Amniotic epithelial cell (primary cell): ENCODE measurements around the gene DOP1A.
A peak's percentile ranks its signal among the peaks of the same experiment; 100 is the strongest.

Source experiments
- DNase-seq: peaks from one replicate; pipeline ENCODE4 v3.0.0-alpha.2; 2010; ENCODE audit warnings: low read depth

The DOP1A gene, protein sequence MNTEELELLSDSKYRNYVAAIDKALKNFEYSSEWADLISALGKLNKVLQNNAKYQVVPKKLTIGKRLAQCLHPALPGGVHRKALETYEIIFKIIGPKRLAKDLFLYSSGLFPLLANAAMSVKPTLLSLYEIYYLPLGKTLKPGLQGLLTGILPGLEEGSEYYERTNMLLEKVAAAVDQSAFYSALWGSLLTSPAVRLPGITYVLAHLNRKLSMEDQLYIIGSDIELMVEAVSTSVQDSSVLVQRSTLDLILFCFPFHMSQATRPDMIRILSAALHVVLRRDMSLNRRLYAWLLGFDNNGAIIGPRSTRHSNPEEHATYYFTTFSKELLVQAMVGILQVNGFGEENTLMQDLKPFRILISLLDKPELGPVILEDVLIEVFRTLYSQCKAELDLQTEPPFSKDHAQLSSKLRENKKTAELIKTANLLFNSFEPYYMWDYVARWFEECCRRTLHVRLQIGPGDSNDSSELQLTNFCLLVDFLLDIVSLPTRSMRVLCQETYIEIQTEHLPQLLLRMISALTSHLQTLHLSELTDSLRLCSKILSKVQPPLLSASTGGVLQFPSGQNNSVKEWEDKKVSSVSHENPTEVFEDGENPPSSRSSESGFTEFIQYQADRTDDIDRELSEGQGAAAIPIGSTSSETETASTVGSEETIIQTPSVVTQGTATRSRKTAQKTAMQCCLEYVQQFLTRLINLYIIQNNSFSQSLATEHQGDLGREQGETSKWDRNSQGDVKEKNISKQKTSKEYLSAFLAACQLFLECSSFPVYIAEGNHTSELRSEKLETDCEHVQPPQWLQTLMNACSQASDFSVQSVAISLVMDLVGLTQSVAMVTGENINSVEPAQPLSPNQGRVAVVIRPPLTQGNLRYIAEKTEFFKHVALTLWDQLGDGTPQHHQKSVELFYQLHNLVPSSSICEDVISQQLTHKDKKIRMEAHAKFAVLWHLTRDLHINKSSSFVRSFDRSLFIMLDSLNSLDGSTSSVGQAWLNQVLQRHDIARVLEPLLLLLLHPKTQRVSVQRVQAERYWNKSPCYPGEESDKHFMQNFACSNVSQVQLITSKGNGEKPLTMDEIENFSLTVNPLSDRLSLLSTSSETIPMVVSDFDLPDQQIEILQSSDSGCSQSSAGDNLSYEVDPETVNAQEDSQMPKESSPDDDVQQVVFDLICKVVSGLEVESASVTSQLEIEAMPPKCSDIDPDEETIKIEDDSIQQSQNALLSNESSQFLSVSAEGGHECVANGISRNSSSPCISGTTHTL (N-terminal part only)

DNA sequence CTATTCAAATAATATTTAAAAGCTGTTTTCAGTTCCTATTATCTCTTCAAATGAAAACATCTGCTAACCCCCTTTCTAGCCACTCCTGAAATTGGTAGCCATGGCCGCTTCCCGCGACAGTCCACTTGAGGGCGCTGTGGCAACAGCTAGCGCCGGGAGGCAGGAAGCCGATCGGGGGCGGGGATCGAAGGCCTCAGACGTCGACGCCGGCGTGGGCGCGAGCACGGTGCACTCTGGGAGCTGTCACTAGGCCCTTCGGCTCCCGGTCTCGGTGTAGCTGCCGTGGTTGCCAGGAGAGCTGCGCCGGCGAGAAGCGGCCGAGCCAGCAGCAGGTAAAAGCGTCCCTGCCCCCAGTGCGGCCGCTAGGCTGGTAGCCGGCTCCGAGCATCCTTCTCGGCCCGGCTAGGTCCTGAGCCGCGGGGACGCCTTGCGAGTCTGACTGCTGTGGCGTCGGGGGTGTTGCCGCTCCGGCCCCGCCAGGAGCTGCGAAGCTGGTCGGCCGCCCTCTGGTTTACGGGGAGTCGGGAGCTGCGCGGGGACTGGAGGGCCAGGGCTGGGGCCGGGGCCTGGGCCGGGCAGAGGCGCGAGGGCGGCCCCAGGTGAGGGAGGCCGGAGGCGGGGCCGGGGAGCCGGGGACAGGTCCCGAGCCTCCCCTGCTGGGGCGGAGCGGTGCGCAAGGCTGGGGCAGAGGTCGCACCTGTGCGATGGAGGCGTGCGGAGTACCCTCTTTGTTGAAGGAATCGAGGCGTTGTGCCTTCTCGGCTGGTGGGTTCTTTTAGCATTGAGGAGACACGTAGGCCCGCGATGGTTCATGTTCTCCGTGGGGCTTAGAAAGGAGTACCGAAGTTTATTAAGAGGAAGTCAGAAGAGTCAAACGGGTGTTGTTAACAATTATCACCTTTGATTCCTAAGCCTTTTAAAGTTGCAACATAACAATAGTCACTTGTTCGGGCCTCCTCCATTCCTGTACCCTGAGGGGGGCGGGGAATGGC lies at the start of gene DOP1A:
TSS of gene DOP1A (plus strand) at position 224 of the 992 bp plus-strand sequence. CDS start 29,307 bp downstream, outside the sequence.
- peak; percentile 84 for DNase-seq

DNA sequence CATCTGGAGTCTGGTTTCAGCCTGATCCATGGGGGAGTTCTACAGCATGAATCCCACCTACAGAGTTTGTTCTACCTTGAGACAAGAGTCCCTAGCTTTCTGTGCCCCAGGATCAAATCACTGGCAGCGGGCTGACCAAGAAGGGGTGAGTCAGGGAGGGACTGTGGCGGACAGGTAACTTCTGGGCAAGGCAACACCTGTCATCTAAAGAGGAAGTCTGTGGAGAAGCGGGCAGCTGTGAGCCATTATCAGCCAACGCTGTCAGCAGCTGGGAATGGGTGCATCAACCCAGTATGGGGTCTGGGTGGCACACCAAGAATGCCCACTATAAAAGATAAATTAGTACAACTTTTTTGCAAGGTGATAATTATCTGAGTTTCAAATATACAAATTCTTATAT lies 47.7 kb upstream of the DOP1A start:
- no peak for DNase-seq

DNA sequence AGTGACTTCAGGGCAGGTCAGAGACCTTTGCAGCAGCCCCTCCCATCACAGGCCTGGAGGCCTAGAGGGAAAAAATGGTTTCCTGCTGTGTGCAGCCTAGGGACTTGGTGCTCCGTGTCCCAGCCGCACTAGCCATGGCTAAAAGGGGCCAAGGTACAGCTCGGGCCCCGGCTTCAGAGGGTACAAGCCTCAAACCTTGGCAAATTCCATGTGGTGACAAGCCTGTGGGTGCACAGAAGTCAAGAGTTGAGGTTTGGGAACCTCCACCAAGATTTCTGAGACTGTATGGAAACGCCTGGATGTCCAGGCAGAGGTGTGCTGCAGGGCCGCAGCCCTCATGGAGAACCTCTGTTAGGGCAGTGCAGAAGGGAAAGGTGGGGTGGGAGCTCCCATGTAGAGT lies 35.8 kb upstream of the DOP1A start:
- DNase-seq: no peak

DNA sequence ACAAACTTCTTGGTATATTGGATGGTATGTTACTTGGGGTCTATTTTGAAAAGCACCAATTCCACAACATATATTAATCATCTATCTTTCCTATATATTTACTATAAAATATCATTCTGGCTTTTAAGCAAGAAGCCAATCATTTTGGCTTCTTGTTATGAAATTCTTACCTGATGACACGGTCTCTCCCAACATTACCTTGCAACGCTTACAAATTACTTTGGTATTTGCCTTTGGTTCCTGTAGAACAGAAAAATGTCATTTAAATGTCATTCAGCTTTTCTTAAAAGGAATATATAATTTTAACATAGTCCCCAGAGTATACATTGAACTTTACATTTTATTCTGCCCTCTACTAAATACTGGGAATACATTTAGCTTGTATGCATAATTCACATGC lies 29.2 kb upstream of the DOP1A start:
- DNase-seq: no peak

DNA sequence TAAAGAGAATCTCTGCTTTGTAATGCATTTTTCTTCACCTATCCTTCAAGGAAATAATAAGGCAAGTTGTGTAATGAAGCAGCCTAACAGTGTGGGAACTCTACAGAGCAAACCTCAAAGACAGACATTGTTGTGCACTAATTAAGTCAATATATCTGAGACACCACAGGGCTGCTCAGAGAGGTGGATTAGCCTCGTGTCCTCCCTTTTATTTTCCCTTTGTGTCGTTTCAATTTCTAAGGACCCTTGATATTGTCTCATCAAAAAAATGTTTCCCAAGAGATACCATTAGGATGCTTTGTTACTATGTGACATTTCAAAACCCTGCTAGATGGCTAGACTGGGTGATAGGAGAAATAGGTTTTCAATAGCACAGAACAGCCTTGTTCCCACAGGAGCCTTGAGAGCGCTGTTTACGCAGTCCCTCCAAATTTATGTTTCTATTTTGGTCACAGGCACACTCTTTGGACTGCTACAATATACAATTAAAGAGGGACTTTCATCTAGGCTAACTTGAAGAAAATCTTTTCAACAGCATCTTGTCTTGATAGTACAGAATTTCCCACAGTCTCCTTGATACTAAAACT lies 24.9 kb upstream of the DOP1A start:
- no peak for DNase-seq

DNA sequence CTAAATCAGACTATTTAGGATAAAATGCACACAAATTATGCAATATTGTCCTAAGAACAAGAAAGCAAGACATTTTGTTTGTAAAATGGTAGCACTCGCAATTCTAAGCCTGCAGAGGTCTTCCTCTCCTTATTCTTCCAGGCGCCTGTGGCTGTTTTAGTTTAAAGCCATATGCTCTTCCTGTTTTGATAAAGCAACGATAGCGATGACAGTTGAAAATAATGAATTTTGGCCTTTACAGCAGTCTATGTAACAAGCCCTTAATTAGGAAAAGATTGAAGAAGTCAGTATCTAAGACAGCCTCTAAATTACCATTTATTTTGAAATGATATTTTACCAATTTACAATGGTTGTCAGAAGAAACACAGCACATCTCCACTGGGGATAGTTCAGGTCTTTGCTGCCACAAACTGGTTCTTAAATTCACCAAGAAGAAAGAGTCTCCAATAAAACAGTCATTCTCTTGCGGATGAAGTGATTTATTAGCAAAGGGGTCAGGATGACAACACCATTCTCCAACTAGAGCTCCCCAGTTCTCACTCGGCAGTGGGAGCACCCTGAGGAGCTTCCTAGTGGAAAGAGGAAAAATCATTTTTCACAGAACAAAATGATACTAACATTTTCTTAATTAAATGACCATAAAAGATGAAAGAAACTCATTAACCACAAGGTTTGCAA lies 23.2 kb upstream of the DOP1A start:
- DNase-seq: no peak

DNA sequence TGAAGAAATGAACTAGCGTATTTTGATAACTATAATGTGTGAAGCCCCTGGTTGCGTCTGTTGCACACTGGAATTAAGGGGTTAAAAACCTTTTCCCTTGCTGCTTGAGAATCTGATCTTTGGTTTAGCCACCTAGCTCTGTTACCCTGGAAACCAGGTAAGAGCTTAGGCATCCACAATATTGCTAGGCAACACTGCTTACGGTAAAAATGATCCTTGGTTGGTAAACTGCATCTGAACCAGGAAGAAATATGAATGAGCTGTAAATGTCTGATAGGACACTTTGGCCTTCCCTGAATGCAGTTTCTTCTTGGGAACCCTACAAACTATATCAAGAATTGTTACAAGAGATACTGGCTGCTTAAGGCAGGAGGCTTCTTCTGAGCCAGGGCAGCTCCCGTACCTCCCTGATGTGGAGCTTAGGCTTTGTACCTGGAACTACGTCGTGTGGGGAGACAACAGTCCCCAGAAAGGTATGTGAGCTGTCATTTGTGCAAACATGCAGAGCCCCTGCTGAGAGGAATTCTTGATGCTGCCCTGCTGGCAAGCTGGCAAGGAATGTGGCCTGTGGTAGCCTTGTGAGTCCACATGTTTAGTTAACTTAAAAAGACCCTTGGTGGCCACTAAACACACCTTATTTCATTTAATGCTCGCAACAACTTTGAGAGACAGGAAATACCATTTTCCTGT lies 20.3 kb upstream of the DOP1A start:
- DNase-seq: no peak

DNA sequence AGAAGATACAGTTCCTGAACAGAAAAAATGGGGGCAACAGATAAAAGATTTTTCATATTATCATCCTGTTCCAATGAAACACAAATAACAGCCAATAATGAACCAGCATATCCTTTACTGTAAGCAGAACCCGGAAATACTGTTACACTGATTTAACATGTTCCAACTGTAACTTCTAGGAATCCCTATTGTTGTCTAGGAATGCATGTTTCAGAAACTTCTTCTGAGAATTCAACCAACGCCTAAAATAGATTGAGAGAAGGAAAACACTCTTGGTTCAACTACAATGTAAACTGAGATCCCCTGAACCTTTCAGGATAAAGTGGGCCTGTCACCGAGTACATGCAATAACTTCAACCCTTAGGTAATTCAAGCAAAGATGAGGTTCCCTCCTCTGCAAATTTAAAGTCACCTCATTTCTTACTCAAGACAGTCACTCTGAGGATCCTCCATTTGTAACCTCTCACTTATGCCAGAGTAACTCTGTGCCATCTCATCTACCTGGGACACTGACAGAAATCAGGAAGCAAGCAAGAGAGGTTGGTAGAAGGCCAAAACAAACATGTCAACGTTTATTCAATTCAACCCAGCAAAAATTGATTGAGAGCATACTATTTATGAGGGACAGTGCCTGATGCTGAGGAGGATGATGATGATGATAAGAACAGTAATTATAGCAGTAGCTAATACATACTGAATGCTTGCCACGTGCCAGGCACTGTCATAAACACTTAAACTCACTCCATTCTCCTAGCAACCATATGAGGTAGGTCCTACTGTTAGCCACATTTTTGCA lies 15.9 kb upstream of the DOP1A start:
- no peak for DNase-seq

DNA sequence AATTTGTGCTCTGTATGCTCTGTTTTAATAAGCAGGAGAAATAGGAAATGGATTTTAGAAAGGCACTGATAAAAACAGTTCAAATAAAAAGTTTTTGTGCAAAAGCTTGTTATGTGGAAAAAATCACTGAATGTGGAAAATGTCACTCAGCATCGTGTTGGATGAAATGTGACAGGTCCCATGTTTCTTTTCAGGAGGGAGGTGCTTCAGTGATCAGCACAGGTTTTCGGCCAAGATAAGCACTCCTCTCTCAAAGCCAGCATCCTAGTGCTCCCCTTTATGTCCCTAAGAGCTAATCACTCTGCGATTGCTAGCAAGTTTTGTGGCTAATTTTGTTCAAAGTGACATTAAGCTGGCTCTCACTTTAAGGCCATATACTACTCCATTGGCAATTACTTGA lies 13.8 kb upstream of the DOP1A start:
- DNase-seq: no peak

DNA sequence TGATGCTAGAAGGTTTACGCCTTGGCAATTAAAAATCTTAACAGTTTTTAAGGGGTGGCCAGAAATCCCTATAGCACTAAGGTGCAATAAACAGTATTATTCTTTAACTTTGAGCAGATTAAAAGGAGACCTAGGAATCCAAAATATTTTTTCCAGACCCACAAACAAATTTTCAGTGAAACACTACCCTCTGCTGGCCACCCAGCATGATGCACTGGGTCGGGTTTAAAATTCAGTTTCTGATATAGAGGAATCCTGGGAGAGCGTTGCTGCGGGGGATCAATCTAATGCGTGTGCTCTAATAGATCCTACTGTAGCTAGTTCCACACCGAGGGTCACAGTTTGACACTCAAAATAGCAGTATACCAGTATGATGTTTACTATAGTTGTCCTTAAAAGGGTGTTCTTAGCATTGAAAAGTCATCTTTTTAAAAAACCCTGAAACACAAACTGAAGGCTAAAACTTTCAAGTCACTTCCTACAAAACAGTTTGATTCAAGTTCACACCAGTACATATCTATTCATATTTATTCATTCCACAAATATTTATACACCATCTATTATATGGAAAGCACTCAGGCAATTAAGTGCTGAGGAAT lies 12.0 kb upstream of the DOP1A start:
- DNase-seq: peak; percentile 22

DNA sequence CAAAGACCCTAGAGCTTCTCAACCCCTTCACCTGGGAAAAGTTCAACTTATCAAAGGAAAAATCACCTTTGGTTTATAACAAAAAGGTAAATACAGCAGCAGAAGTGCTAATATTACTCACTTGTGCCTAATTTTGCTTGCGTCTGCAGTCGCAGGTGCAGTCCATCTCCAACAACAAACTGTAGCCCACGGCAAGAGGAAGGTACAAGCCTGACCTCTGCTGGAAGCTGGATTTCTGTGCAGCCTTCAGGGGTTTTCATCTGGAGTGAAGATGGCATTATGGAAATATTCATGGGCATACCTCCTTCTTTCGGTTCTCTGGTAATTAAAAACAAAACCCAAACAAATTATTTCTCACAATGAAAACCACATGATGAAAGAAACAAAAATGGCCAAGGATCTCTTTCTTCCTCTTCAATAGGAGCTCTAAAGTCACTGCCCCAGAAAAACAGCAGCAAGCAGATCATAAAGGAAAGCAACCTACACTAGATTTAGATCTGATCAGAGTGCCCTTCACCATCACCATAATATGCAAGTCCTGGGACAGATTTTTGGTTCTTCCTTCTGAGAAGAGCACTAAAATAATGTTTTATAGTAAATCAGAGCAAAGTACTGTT lies 9.7 kb upstream of the DOP1A start:
- peak; percentile 49 for DNase-seq

DNA sequence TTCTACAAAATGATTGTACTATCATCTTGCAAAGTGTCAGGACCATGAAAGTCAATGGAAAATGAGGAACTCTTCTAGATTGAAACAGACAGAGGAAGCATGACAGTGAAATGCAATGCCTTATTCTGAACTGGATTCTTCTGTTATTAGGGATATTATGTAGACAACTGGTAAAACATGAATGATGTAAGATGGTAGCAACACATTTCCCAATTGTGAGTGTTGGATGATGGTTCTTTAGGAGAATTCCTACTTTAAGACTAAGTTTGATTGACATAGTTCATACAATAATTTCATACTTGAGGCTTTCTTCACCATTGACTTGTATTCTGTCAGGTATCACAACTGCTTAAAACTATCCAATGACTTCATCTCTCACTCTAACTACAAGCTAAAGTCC lies 6.3 kb upstream of the DOP1A start:
- DNase-seq: no peak

DNA sequence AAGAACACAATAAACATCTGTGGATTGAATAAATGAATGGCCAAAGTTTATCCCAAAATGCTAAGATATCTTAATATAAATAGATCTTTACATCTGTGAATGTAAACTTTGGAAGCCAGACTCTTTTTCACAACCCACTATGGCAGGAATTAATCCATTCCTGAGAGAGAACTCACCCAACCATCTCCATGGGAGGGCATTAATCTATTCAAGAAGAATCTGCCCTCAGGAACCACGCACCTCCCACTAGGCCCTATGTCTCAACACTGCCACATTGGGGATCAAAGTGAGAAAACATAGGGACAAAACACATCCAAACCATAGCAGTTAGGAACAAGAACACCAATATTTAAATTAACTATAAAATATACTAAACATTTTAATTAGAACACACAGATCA lies 5.2 kb upstream of the DOP1A start:
- DNase-seq: peak; percentile 63

DNA sequence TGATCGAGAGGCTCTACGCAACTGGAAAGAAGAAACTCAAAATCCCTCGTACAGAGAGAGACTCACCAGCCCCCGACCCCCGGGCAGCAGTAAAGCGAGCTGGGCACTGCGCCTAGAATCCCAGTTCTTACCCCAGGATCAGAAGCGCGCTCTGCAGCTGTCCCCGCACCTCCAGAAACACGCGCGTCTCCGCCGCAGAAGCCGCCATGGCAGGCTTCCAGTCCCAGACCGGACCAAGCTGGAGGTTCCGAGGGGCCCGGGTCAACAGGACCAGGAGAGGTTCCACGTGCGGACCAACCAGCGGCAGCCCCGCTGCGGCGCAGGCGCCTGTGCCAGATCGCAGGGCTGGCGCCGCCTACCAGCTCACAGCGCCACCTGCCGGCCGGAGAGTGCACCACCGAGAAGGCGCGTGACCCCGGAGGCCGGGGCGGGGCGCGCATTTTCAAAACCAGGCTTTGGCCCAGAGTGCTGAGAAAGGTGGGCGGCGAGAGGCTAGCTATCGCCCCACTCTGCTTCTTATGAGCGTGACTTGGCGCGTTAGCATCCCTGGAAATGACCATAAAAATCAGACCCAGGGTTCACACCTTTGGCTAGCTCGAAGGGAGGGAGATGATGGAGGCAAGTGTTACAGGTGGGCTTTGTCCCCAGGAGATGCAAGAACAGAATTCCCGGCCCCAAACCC lies 1.8 kb upstream of the DOP1A start, which contains the start of gene UBE3D:
TSS of gene UBE3D (minus strand) at position 331 of the 682 bp plus-strand sequence. CDS start at position 208, 123 bp downstream.
- peak; percentile 72 for DNase-seq

DNA sequence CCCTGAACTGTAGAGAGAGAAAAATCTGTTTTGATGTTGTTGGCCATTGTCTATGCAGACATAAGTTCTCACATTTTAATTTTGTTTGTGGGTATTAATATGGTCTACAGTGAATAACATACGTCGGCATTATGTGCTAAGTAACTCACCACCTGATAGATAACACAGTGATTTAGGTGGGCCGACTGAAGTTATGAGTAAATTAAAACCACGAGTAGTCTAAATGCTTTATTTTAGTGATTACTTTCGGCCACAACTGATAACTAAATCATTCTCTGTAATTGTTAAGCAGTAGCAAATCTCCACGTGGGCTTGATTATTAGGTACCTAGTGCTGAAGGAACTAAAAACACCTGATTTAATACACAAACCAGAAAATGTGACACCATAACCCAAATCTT lies 1.1 kb downstream of the DOP1A start:
- DNase-seq: peak; percentile 25

DNA sequence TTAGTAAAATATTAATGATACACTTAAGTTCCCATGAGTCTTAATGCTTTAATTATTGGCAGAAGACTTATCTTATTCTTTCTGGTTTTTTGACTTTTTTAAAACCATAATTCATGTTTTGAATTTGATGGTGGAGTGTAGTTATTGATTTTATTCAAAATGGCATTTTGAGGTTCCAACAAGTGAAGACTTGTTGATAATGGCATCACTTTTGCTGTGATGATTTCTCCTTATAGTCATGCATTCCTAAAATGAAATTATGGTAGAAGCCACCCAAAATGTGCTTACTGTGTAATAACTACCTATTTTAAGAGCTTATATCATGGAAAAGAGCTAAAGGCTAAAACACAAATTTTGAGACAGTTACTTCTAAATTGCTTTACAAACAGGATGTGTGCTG lies 2.2 kb downstream of the DOP1A start:
- DNase-seq: no peak

DNA sequence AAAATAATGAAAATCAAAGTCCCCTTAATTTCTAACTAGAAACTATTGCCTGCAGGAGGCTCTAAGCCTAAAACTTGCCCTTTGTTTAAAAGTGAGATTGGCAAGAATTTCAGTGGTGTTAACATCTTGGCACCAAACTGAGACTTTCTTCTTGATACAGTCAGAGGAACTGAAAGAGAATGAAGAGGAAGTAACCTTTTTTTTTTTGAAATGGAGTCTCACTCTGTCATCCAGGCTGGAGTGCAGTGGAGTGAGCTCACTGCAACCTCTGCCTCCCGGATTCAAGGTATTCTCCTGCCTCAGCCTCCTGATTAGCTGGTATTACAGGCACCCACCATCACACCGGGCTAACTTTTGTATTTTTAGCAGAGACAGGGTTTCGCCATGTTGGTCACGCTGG lies 3.6 kb downstream of the DOP1A start:
- DNase-seq: no peak
